G401.6 (cell line): Measurements from ENCODE around the gene FAM236C.
A peak's percentile ranks its signal among the peaks of the same experiment; 100 is the strongest.
"Not testable (repeated sequence)": the region's sequence is repeated elsewhere in the genome, so short reads cannot be mapped to it uniquely, and the experiment has no call there.

Experiments
- FAIRE-seq: peaks from 2 replicates; lab custom pipeline; 2012; peaks lifted over from hg19 to GRCh38; lab: Jason Lieb, UNC

The FAM236C gene

GRCh38 chrX:72912315-72912714, at the start of gene FAM236C:
Gene FAM236C (plus strand): TSS chrX:72912615. CDS start chrX:72912715, 100 bp downstream.
- not testable (repeated sequence) for FAIRE-seq

- FAIRE-seq, result not testable (repeated sequence)
Observed at GRCh38 chrX:72882898-72883297, 29.5 kb upstream of the FAM236C start.

GRCh38 chrX:72889740-72890139, 22.7 kb upstream of the FAM236C start:
- FAIRE-seq, result not testable (repeated sequence)

- FAIRE-seq, result not testable (repeated sequence)
Observed at GRCh38 chrX:72916096-72916495, 3.7 kb downstream of the FAM236C start.

GRCh38 chrX:72932283-72932682, 19.9 kb downstream of the FAM236C start:
- FAIRE-seq, result not testable (repeated sequence)

- FAIRE-seq, result peak; percentile 98
Observed at GRCh38 chrX:72936455-72936854, 24.0 kb downstream of the FAM236C start.

GRCh38 chrX:72936882-72937455, 24.6 kb downstream of the FAM236C start:
- not testable (repeated sequence) for FAIRE-seq

GRCh38 chrX:72937906-72938305, 25.5 kb downstream of the FAM236C start, which contains the start of gene FAM236A:
Gene FAM236A (plus strand): TSS chrX:72938206. CDS start chrX:72938263, 57 bp downstream.
- not testable (repeated sequence) for FAIRE-seq

- FAIRE-seq, result not testable (repeated sequence)
Observed at GRCh38 chrX:72942272-72942671, 29.9 kb downstream of the FAM236C start.

- not testable (repeated sequence) for FAIRE-seq
Observed at GRCh38 chrX:72943035-72943818, 30.8 kb downstream of the FAM236C start.

- peak; percentile 78 for FAIRE-seq
Observed at GRCh38 chrX:72943819-72944169, 31.4 kb downstream of the FAM236C start, which contains the start of gene DMRTC1. Gene DMRTC1 (minus strand): TSS chrX:72943837. CDS start chrX:72875694, 68,143 bp downstream.

GRCh38 chrX:72959971-72960370, 47.6 kb downstream of the FAM236C start:
- not testable (repeated sequence) for FAIRE-seq
